HG03095 (cell line): ENCODE results near the gene KLF2.
"Not testable (repeated sequence)": the region's sequence is repeated elsewhere in the genome, so short reads cannot be mapped to it uniquely, and the experiment has no call there.

Experiments
- ATAC-seq: cut with Tn5 transposase; IDR thresholded peaks from one replicate; pipeline ENCODE4 v1.9.1; 2021; ENCODE audit warnings: moderate library complexity; ENCODE audit not compliant: unreplicated experiment

The KLF2 gene

GRCh38 chr19:16324384-16325160 lies at the start of gene KLF2:
KLF2 (plus strand) TSS chr19:16324826; CDS start chr19:16324924, 98 bp downstream.
- ATAC-seq, result peak; percentile 58

DNA sequence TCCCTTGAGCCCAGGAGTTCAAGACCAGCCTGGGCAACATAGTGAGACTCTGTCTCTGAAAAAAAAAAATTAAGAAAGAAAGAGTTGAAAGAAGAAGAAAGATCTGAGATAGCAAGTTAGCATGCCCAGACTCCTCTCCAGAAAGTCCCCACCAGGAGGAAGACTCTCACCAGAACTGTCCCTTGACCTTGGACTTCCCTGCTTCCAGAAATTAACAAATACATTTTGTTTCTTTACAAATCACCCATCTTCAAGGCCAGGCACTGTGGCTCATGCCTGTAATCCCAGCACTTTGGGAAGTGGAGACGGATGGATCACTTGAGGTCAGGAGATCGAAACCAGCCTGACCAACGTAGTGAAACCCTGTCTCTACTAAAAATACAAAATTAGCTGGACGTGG lies 44.3 kb upstream of the KLF2 start:
- ATAC-seq, result no peak

GRCh38 chr19:16281743-16282142 lies 42.9 kb upstream of the KLF2 start:
- no peak for ATAC-seq

GRCh38 chr19:16283210-16284061 lies 41.2 kb upstream of the KLF2 start:
- ATAC-seq, result no peak

GRCh38 chr19:16284505-16284904 lies 40.1 kb upstream of the KLF2 start:
- no peak for ATAC-seq

GRCh38 chr19:16285079-16285478 lies 39.5 kb upstream of the KLF2 start:
- ATAC-seq, result not testable (repeated sequence)

DNA sequence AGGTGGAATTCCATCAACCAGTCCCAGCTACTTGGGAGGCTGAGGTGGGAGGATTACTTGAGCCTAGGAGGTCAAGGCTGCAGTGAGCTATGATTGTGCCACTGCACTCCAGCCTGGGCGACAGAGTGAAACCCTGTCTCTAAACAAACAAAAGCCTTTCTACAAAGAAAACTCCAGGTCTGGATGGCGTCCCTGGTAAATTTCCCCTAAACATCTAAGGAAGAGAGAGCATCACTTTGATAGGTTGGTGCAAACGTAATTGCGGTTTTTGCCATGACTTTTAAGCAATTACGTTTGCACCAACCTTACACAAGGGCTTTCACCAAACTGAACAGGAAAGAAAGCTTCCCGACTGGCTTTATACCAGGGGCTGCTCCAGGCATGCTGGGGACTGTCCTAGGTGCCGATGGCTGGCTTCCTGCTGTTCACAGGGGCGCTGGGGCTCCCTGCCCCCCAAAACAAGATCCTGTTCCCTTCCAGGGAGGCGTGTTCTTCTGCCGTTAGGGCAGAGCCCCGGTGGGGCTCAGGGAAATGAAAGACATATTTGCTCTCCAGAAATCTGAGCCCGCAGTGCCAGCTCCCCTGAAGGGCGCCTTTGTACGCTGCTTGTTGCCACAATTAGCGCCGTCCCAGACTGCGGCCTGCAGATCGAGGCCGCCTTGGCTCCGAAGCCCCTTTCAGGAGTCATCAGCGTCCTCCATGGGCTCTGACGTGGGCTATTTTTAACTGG lies 38.7 kb upstream of the KLF2 start:
- ATAC-seq, result no peak

DNA sequence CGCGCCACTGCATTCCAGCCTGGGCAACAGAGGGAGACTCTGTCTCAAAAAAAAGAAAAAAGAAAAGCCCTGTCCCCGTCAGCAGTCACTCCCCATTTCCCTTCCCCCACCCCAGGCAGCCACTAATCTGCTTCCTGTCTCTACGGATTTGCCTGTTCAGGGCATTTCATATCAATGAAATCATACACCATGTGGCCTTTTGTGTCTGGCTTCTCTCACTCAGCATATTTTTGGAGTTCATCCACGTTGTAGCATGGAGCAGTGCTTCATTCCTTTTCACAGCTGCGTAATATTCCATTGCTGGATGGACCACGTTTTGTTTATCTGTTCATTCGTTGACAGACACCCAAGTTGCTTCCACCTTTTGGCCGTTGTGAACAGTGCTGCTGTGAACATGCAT lies 36.1 kb upstream of the KLF2 start:
- ATAC-seq, result no peak

GRCh38 chr19:16289594-16289993 lies 35.0 kb upstream of the KLF2 start:
- no peak for ATAC-seq

GRCh38 chr19:16290692-16291091 lies 33.9 kb upstream of the KLF2 start:
- no peak for ATAC-seq

- no peak for ATAC-seq
These were observed 31.2 kb upstream of the KLF2 start for GRCh38 chr19:16293118-16294091.

GRCh38 chr19:16295057-16295456 lies 29.6 kb upstream of the KLF2 start:
- no peak for ATAC-seq

- no peak for ATAC-seq
These were observed 27.9 kb upstream of the KLF2 start for GRCh38 chr19:16296713-16297112.

GRCh38 chr19:16297575-16298178 lies 26.9 kb upstream of the KLF2 start:
- no peak for ATAC-seq

DNA sequence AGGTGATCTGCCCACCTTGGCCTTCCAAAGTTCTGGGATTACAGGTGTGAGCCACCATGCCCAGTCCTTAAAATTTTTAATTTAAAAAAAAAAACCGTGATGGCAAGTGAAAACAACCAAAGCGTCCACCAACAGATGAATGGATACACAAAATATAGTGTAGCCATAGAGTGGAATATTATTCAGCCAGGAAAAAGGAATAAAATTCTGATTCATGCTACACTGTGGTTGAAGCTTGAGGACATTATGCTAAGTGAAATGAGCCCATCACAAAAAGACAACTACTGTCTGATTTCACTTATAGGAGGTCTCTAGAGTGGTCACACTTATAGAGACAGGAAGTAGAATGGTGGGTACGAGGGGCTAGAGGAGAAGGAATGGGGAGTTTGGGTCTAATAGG lies 26.3 kb upstream of the KLF2 start:
- no peak for ATAC-seq

- ATAC-seq, result no peak
These were observed 22.5 kb upstream of the KLF2 start for GRCh38 chr19:16301999-16302694.

- no peak for ATAC-seq
These were observed 20.9 kb upstream of the KLF2 start for GRCh38 chr19:16303755-16304154.

DNA sequence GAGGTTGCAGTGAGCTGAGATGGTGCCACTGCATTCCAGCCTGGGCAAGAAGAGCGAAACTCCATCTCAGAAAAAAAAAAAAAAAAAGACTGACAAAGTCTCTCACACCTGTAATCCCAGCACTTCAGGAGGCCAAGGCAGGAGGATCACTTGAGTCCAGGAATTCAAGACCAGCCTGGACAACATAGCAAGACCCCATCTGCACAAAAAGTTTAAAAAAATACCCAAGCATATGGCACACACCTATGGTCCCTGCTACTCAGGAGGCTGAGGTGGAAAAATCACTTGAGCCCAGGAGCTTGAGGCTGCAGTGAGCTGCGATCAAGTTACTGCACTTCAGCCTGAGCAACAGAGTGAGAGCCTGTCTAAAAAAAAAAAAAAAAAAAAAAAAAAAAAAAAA lies 20.1 kb upstream of the KLF2 start:
- ATAC-seq, result not testable (repeated sequence)

DNA sequence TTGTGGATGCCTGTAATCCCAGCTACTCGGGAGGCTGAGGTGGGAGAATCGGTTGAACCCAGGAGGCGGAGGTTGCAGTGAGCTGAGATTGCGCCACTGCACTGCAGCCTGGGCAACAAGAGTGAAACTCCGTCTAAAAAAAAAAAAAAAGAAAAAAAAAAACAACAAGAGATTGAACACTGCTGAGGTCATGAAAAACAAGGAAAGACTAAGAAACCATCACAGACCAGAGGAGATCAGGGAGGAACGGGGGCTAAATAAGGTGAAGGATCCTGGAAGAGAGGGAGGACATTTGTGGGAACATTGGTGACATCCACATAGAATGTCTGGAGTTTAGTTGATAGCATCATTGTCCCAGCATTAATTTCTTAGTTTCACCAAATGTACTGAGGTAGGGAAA lies 19.6 kb upstream of the KLF2 start:
- not testable (repeated sequence) for ATAC-seq
